ENCODE measurements around the gene NNAT.

Gene NNAT

DNA sequence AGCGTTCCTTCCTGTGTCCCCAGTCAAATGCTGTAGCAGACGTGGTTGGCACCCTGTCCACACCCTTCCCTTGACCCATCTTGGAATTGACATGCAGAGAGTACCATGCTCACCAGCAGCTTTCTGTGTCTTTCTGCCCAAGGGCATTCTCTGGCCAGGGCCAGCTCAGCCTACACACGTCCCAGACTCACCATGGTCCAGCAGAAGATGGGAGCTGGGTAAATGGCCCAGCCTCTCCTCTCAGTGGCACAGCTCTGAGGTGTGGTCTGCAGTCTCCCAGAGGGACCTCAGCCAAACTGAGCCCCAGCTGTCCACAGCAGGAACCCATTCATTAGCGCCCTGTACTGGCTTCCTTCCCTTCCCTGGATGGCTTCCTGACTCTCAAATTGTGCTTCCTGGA is 37.7 kb downstream of the NNAT start:
- H2AK5ac ChIP-seq (ENCODE audit: low read depth, low read length) = peak overlapping the region; percentile 39
- no peak overlapping the region for H2BK15ac ChIP-seq (ENCODE audit: low read length)
- no peak overlapping the region for H3K14ac ChIP-seq (ENCODE audit: low read length)
- no peak overlapping the region for H3K9ac ChIP-seq (ENCODE audit: low read depth, low read length, poor library complexity)
- H2BK120ac ChIP-seq (ENCODE audit: low read depth, low read length) = no peak overlapping the region
- H3K36me3 ChIP-seq (replicated peaks in 1 of 2; ENCODE audit: control insufficient read depth in 2 of 2, insufficient read depth in 2 of 2, low read length in 2 of 2) = no peaks in the 10 kb centered on the region
- no peak overlapping the region for H3K4me2 ChIP-seq (ENCODE audit: insufficient read depth, low read length, poor library complexity, severe bottlenecking)
- H2BK5ac ChIP-seq (ENCODE audit: low read length) = no peak overlapping the region
- H3K4me3 ChIP-seq (ENCODE audit: low read length in 2 of 2) = no peak overlapping the region
- no peak overlapping the region for H3K18ac ChIP-seq (ENCODE audit: low read length)
- no peak overlapping the region for H3K27ac ChIP-seq (replicated peaks; ENCODE audit: low read length)
- peak overlapping the region; percentile 36 for H2BK12ac ChIP-seq (ENCODE audit: low read length)
- H4K91ac ChIP-seq (ENCODE audit: low read depth, low read length, poor library complexity) = no peak overlapping the region
- H3K4me1 ChIP-seq (ENCODE audit: control insufficient read depth in 2 of 2, insufficient read depth in 1 of 2, low read depth in 1 of 2, low read length in 2 of 2) = peaks cover 0 to 5% of the 10 kb centered on the region in 2 donors
- H3K27me3 ChIP-seq (ENCODE audit: control insufficient read depth in 3 of 3, insufficient read depth in 3 of 3, low read depth in 1 of 3, low read length in 3 of 3) = peaks cover 0 to 11% (median 0%) of the 10 kb centered on the region in 3 experiments
- no peak overlapping the region for H3K23ac ChIP-seq (ENCODE audit: low read depth, low read length, poor library complexity)
- no peaks in the 10 kb centered on the region for H3K9me3 ChIP-seq (replicated peaks in 1 of 2; ENCODE audit: control insufficient read depth in 2 of 2, insufficient read depth in 1 of 2, low read depth in 1 of 2, low read length in 2 of 2)
- WGBS, 2 donors (ENCODE audit: extremely low coverage in 2 of 2, insufficient read length in 2 of 2, insufficient replicate concordance in 1 of 2) = no CpG with 5 or more reads among the region's 4 CpGs
- H3K4ac ChIP-seq (ENCODE audit: low read length) = no peak overlapping the region
- DNase-seq (ENCODE audit: low spot score) = no peak
- no peaks in the 10 kb centered on the region for H3K79me1 ChIP-seq (ENCODE audit: low read depth, low read length)
- H4K8ac ChIP-seq (ENCODE audit: low read depth, low read length) = no peak overlapping the region
- no peak overlapping the region for H2AFZ ChIP-seq (ENCODE audit: low read length)

GRCh38 chr20:37559312-37560027 is 38.4 kb downstream of the NNAT start:
- no peak overlapping the region for H3K4me2 ChIP-seq (ENCODE audit: insufficient read depth, low read length, poor library complexity, severe bottlenecking)
- peaks cover 0 to 5% of the 10 kb centered on the region in 2 donors for H3K4me1 ChIP-seq (ENCODE audit: control insufficient read depth in 2 of 2, insufficient read depth in 1 of 2, low read depth in 1 of 2, low read length in 2 of 2)
- H3K9me3 ChIP-seq (replicated peaks in 1 of 2; ENCODE audit: control insufficient read depth in 2 of 2, insufficient read depth in 1 of 2, low read depth in 1 of 2, low read length in 2 of 2) = no peaks in the 10 kb centered on the region
- H3K36me3 ChIP-seq (replicated peaks in 1 of 2; ENCODE audit: control insufficient read depth in 2 of 2, insufficient read depth in 2 of 2, low read length in 2 of 2) = no peaks in the 10 kb centered on the region
- H2AFZ ChIP-seq (ENCODE audit: low read length) = no peak overlapping the region
- WGBS, 2 donors (ENCODE audit: extremely low coverage in 2 of 2, insufficient read length in 2 of 2, insufficient replicate concordance in 1 of 2) = no CpG with 5 or more reads among the region's 11 CpGs
- H3K27ac ChIP-seq (replicated peaks; ENCODE audit: low read length) = no peak overlapping the region
- no peak overlapping the region for H3K14ac ChIP-seq (ENCODE audit: low read length)
- H3K9ac ChIP-seq (ENCODE audit: low read depth, low read length, poor library complexity) = no peak overlapping the region
- no peaks in the 10 kb centered on the region for H3K79me1 ChIP-seq (ENCODE audit: low read depth, low read length)
- H3K4me3 ChIP-seq (ENCODE audit: low read length in 2 of 2) = no peak overlapping the region
- no peak overlapping the region for H3K4ac ChIP-seq (ENCODE audit: low read length)
- H3K18ac ChIP-seq (ENCODE audit: low read length) = no peak overlapping the region
- H2BK5ac ChIP-seq (ENCODE audit: low read length) = no peak overlapping the region
- no peak overlapping the region for H4K91ac ChIP-seq (ENCODE audit: low read depth, low read length, poor library complexity)
- H2AK5ac ChIP-seq (ENCODE audit: low read depth, low read length) = no peak overlapping the region
- H3K23ac ChIP-seq (ENCODE audit: low read depth, low read length, poor library complexity) = no peak overlapping the region
- H2BK12ac ChIP-seq (ENCODE audit: low read length) = no peak overlapping the region
- DNase-seq (ENCODE audit: low spot score) = no peak
- no peak overlapping the region for H4K8ac ChIP-seq (ENCODE audit: low read depth, low read length)
- H3K27me3 ChIP-seq (ENCODE audit: control insufficient read depth in 3 of 3, insufficient read depth in 3 of 3, low read depth in 1 of 3, low read length in 3 of 3) = peaks cover 0 to 10% (median 0%) of the 10 kb centered on the region in 3 experiments
- H2BK15ac ChIP-seq (ENCODE audit: low read length) = no peak overlapping the region
- H2BK120ac ChIP-seq (ENCODE audit: low read depth, low read length) = no peak overlapping the region

DNA sequence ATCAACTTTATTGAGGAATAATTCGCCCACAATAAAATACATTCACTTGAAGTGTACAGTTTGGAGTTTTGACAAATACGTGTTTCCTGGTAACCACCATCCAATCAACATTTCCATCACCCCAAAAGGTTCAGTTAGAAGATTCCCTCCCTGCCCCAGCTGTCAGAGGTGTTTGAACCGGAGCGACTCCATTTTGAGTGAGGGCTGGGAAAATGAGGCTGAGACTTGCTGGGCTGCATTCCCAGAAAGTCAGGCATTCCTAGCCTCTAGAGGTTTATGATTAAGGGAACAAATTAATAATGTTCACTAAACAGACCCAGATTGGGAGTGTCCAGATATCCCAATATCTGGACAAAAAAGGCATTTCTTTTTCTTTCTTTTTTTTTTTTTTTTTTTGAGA is 39.6 kb downstream of the NNAT start:
- no peak overlapping the region for H2AK5ac ChIP-seq (ENCODE audit: low read depth, low read length)
- no peak overlapping the region for H3K4ac ChIP-seq (ENCODE audit: low read length)
- no peak overlapping the region for H2AFZ ChIP-seq (ENCODE audit: low read length)
- peaks cover 0 to 16% (median 0%) of the 10 kb centered on the region in 3 experiments for H3K27me3 ChIP-seq (ENCODE audit: control insufficient read depth in 3 of 3, insufficient read depth in 3 of 3, low read depth in 1 of 3, low read length in 3 of 3)
- no peak overlapping the region for H2BK120ac ChIP-seq (ENCODE audit: low read depth, low read length)
- no peak overlapping the region for H2BK12ac ChIP-seq (ENCODE audit: low read length)
- H3K9ac ChIP-seq (ENCODE audit: low read depth, low read length, poor library complexity) = no peak overlapping the region
- H2BK15ac ChIP-seq (ENCODE audit: low read length) = no peak overlapping the region
- WGBS, 2 donors (ENCODE audit: extremely low coverage in 2 of 2, insufficient read length in 2 of 2, insufficient replicate concordance in 1 of 2) = no CpG with 5 or more reads among the region's 4 CpGs
- no peak overlapping the region for H3K23ac ChIP-seq (ENCODE audit: low read depth, low read length, poor library complexity)
- H3K79me1 ChIP-seq (ENCODE audit: low read depth, low read length) = no peaks in the 10 kb centered on the region
- no peaks in the 10 kb centered on the region for H3K9me3 ChIP-seq (replicated peaks in 1 of 2; ENCODE audit: control insufficient read depth in 2 of 2, insufficient read depth in 1 of 2, low read depth in 1 of 2, low read length in 2 of 2)
- peaks cover 7 to 13% of the 10 kb centered on the region in 2 donors for H3K4me1 ChIP-seq (ENCODE audit: control insufficient read depth in 2 of 2, insufficient read depth in 1 of 2, low read depth in 1 of 2, low read length in 2 of 2)
- H3K36me3 ChIP-seq (replicated peaks in 1 of 2; ENCODE audit: control insufficient read depth in 2 of 2, insufficient read depth in 2 of 2, low read length in 2 of 2) = no peaks in the 10 kb centered on the region
- H4K8ac ChIP-seq (ENCODE audit: low read depth, low read length) = no peak overlapping the region
- no peak overlapping the region for H2BK5ac ChIP-seq (ENCODE audit: low read length)
- DNase-seq (ENCODE audit: low spot score) = no peak
- no peak overlapping the region for H3K14ac ChIP-seq (ENCODE audit: low read length)
- H3K4me3 ChIP-seq (ENCODE audit: low read length in 2 of 2) = no peak overlapping the region
- H3K4me2 ChIP-seq (ENCODE audit: insufficient read depth, low read length, poor library complexity, severe bottlenecking) = no peak overlapping the region
- no peak overlapping the region for H3K18ac ChIP-seq (ENCODE audit: low read length)
- no peak overlapping the region for H4K91ac ChIP-seq (ENCODE audit: low read depth, low read length, poor library complexity)
- H3K27ac ChIP-seq (replicated peaks; ENCODE audit: low read length) = no peak overlapping the region

DNA sequence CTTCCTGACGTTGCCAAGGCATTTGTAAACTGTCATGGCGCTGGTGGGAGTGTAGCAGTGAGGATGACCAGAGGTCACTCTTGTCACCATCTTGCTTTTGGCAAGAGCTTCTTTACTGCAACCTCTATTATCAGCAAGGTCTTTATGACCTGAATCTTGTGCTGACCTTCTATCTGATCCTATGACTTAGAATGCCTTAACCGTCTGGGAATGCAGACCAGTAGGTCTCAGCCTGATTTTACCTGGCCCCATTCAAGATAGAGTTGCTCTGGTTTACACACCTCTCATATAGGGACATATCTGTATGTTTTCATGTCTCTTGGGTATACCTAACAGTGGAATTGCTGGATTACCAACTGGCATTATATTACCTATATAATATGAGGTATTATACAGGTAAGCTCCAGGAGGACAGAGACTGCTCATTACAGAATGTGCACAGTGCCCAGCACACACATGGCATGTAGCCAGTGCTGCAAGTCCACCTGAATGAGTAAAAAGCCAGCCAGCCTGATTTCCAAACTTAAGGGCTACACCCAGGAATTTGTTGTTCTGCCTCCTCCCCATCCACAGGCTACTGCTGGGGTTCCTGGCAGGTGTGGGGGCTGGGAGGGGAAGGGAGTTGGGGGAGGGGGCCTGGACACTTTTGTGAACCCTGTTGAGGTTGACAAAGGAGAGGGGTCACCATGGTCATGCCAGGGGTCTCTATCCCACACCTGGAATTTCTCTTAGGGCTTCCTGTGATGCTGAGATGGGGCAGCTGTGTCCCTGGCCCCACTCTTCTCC is 41.8 kb downstream of the NNAT start:
- no peak overlapping the region for H3K14ac ChIP-seq (ENCODE audit: low read length)
- H3K36me3 ChIP-seq (replicated peaks in 1 of 2; ENCODE audit: control insufficient read depth in 2 of 2, insufficient read depth in 2 of 2, low read length in 2 of 2) = no peaks in the 10 kb centered on the region
- H2AFZ ChIP-seq (ENCODE audit: low read length) = no peak overlapping the region
- no peak overlapping the region for H2BK5ac ChIP-seq (ENCODE audit: low read length)
- no peak overlapping the region for H3K4ac ChIP-seq (ENCODE audit: low read length)
- no CpG with 5 or more reads among the region's 3 CpGs for WGBS, 2 donors (ENCODE audit: extremely low coverage in 2 of 2, insufficient read length in 2 of 2, insufficient replicate concordance in 1 of 2)
- peaks cover 0 to 22% (median 0%) of the 10 kb centered on the region in 3 experiments for H3K27me3 ChIP-seq (ENCODE audit: control insufficient read depth in 3 of 3, insufficient read depth in 3 of 3, low read depth in 1 of 3, low read length in 3 of 3)
- peaks cover 16 to 22% of the 10 kb centered on the region in 2 donors for H3K4me1 ChIP-seq (ENCODE audit: control insufficient read depth in 2 of 2, insufficient read depth in 1 of 2, low read depth in 1 of 2, low read length in 2 of 2)
- H2BK15ac ChIP-seq (ENCODE audit: low read length) = no peak overlapping the region
- DNase-seq (ENCODE audit: low spot score) = no peak
- no peak overlapping the region for H3K9ac ChIP-seq (ENCODE audit: low read depth, low read length, poor library complexity)
- no peaks in the 10 kb centered on the region for H3K79me1 ChIP-seq (ENCODE audit: low read depth, low read length)
- H3K9me3 ChIP-seq (replicated peaks in 1 of 2; ENCODE audit: control insufficient read depth in 2 of 2, insufficient read depth in 1 of 2, low read depth in 1 of 2, low read length in 2 of 2) = no peaks in the 10 kb centered on the region
- H3K18ac ChIP-seq (ENCODE audit: low read length) = no peak overlapping the region
- H3K4me3 ChIP-seq (ENCODE audit: low read length in 2 of 2) = no peak overlapping the region
- no peak overlapping the region for H4K91ac ChIP-seq (ENCODE audit: low read depth, low read length, poor library complexity)
- no peak overlapping the region for H2AK5ac ChIP-seq (ENCODE audit: low read depth, low read length)
- no peak overlapping the region for H4K8ac ChIP-seq (ENCODE audit: low read depth, low read length)
- H2BK120ac ChIP-seq (ENCODE audit: low read depth, low read length) = no peak overlapping the region
- no peak overlapping the region for H3K4me2 ChIP-seq (ENCODE audit: insufficient read depth, low read length, poor library complexity, severe bottlenecking)
- no peak overlapping the region for H2BK12ac ChIP-seq (ENCODE audit: low read length)
- no peak overlapping the region for H3K23ac ChIP-seq (ENCODE audit: low read depth, low read length, poor library complexity)
- no peak overlapping the region for H3K27ac ChIP-seq (replicated peaks; ENCODE audit: low read length)

Measured in neuronal stem cell (in vitro differentiated cells).